WI38 (cell line): ENCODE measurements around the gene SMPDL3B.

Experiments
- H3K4me3 ChIP-seq: 2 replicates; pipeline ENCODE4 v1.5.1; 2011; ENCODE audit warnings: low read depth, mild to moderate bottlenecking, control low read depth, low read length
- TF ChIP-seq, protein P1 (sequence below): IDR thresholded peaks from 2 replicates; pipeline ENCODE4 v1.5.1; 2012; ENCODE audit warnings: low read depth, mild to moderate bottlenecking, control low read depth, low read length

The SMPDL3B gene

GRCh38 chr1:27955076-27955475 lies 20.3 kb downstream of the SMPDL3B start:
- TF ChIP-seq, protein P1, sequence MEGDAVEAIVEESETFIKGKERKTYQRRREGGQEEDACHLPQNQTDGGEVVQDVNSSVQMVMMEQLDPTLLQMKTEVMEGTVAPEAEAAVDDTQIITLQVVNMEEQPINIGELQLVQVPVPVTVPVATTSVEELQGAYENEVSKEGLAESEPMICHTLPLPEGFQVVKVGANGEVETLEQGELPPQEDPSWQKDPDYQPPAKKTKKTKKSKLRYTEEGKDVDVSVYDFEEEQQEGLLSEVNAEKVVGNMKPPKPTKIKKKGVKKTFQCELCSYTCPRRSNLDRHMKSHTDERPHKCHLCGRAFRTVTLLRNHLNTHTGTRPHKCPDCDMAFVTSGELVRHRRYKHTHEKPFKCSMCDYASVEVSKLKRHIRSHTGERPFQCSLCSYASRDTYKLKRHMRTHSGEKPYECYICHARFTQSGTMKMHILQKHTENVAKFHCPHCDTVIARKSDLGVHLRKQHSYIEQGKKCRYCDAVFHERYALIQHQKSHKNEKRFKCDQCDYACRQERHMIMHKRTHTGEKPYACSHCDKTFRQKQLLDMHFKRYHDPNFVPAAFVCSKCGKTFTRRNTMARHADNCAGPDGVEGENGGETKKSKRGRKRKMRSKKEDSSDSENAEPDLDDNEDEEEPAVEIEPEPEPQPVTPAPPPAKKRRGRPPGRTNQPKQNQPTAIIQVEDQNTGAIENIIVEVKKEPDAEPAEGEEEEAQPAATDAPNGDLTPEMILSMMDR: no peak
- no peak overlapping the region for H3K4me3 ChIP-seq

DNA sequence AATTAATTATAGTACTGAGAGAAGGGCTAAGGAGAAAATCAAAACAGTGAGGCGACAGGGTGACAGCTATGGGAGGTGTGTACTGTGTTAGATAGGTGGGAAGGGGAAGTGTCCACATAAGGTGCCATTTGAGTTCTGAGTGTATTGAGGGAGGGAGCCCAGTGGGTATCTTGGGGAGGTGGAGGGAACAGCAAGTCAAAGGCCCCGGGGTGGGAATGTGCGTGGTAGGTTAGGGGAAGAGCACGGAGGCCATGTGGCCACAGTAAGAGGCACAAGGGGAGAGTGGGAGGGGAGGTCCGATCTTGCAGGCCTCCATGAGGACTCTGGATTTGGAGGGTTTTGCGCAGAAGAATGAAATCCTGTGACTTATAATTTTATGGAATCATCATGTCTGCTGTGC lies 22.0 kb downstream of the SMPDL3B start:
- TF ChIP-seq, protein P1: no peak
- no peak overlapping the region for H3K4me3 ChIP-seq

DNA sequence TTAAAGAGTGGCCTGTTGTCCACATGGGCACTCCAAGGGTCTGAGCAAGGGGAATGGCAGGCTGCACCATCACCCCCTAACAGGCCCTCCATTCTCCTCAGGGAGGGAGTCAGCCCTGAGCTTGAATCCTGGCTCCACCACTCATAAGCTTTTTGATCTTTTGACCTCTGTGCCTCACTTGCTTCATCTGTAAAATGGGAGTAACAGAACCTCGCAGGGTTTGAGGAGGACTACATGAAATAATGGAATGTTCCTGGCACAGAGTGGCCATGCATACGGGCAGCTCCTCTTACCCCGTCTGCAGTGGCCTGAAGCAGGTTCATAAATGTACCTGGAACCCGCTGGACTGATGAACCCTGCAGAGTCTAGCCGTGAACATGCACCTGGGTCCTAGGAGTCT lies 22.9 kb downstream of the SMPDL3B start:
- TF ChIP-seq, protein P1: no peak
- no peak overlapping the region for H3K4me3 ChIP-seq

DNA sequence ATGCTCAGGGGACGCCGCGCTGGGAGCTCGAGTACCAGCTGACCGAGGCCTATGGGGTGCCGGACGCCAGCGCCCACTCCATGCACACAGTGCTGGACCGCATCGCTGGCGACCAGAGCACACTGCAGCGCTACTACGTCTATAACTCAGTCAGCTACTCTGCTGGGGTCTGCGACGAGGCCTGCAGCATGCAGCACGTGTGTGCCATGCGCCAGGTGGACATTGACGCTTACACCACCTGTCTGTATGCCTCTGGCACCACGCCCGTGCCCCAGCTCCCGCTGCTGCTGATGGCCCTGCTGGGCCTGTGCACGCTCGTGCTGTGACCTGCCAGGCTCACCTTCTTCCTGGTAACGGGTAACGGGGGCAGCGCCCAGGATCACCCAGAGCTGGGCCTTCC lies 23.7 kb downstream of the SMPDL3B start:
- TF ChIP-seq, protein P1: no peak

GRCh38 chr1:27959792-27960603 lies 25.2 kb downstream of the SMPDL3B start, which contains the start of gene XKR8:
Gene XKR8 (plus strand): TSS chr1:27959973. CDS start chr1:27960070, 97 bp downstream.
- TF ChIP-seq, protein P1: 0 out of 2 replicates have a peak, but pooled peaks have one; percentile 16
- H3K4me3 ChIP-seq: peak within 1 kb of the TSS; percentile 73

More for the DNA sequence above, 23.7 kb downstream of the SMPDL3B start:
- no peak overlapping the region for H3K4me3 ChIP-seq

DNA sequence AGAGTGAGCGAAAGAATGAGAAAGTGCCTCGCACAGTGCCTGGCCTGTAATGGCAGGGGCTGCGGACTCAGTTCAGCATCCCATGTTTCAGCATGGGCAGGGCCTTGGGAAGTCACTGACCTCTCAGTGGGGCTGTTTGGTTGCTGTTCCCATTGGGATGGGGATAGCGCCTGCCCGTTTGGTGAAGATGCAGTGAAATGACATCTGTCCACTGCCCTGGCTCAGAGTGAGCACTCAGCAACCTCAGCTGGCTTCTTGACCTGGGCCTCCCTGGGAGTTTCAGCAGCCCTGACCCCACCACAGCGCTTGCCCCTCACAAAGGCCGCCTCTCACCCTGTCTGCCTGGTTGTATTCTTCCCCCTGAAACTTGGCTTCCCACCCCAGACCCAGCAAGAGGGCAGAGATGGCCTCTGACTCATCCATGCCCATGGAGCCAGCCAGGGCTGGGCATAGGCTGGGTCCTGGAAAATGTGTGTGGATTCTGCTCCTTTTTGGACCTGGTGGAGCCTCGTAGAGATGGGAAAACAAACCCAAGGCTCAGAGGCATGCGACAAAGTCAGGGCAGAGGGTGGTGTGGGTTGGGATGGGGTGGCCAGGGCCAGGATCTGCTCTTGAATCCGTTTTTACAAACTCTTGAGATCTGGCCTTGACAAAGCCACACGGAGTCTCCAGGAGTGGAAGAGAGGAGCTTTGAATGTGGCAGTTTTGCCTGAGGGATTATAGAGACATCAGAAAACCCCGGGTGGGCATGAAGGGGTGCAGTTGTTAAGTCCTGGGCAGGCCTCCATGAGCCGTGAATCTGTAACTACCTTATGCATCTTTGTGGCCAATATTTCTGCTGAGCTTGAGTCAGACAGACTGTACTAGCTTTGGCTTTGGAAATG lies 26.2 kb downstream of the SMPDL3B start:
- H3K4me3 ChIP-seq: peak overlapping the region; percentile 73
- TF ChIP-seq, protein P1: no peak
